T-cell (primary cell): ENCODE data around the gene HPSE. TPM values are rescaled to one million over a fixed set of nuclear protein-coding genes. Genes with fewer than 3 reads are reported as not detected.
"Not testable (repeated sequence)": the region's sequence is repeated elsewhere in the genome, so short reads cannot be mapped to it uniquely, and the experiment has no call there.

ENCODE experiments used
- ATAC-seq, 4 experiments: fragments of 200-7000 bp in 3 of 4; fragments of 150-1000 bp in 1 of 4; cut with Tn5 transposase; replicated peaks in 1 of 4; 1 replicate in 3 of 4; 2 replicates in 1 of 4; pipeline ENCODE4 v1.10.0; 2021; ENCODE audit warnings: moderate library complexity in 3 of 4, mild to moderate bottlenecking in 2 of 4, moderate number of reproducible peaks in 1 of 4
- CTCF ChIA-PET, 2 donors: fragments of 300-600 bp; sonication (Branson Sonifier 250); formaldehyde crosslinking; loops; one replicate each; lab custom pipeline; 2022; ENCODE audit warnings: antibody characterized with exemption in 2 of 2; lab: Charles Lee
- POLR2A ChIA-PET, 2 donors: fragments of 300-600 bp; sonication (Branson Sonifier 250); formaldehyde crosslinking; loops; one replicate each; lab custom pipeline; 2022; ENCODE audit warnings: antibody characterized with exemption in 2 of 2; lab: Charles Lee
- DNase-seq, 35 experiments: peaks; one replicate each; pipeline versions ENCODE4 v3.0.0 to v3.0.0-alpha.2; 2013 to 2023
- H3K27ac ChIP-seq: one replicate; pipeline ENCODE4 v1.5.1; 2013; ENCODE audit warnings: low read length
- H3K27me3 ChIP-seq, 2 experiments: replicated peaks in 1 of 2; 1 replicate in 1 of 2; 2 replicates in 1 of 2; pipeline versions ENCODE4 v1.6.1 to v1.7.0; 2013; ENCODE audit warnings: low read length in 1 of 2, mixed read lengths in 1 of 2; ENCODE audit not compliant: control insufficient read depth in 2 of 2, insufficient read depth in 2 of 2; ENCODE audit errors: extremely low read depth in 1 of 2
- H3K36me3 ChIP-seq, 2 donors: 1 replicate in 1 of 2; 2 replicates in 1 of 2; pipeline versions ENCODE4 v1.6.1 to v1.7.0; 2013; ENCODE audit warnings: low read length in 1 of 2; ENCODE audit not compliant: control insufficient read depth in 2 of 2, insufficient read depth in 1 of 2; ENCODE audit errors: extremely low read depth in 1 of 2
- H3K4me1 ChIP-seq, 2 experiments: 1 replicate in 1 of 2; 2 replicates in 1 of 2; pipeline versions ENCODE4 v1.6.1 to v1.7.0; 2013; ENCODE audit warnings: low read length in 2 of 2, mixed read lengths in 1 of 2; ENCODE audit not compliant: insufficient read depth in 2 of 2, control insufficient read depth in 1 of 2; ENCODE audit errors: extremely low read depth in 1 of 2
- H3K4me3 ChIP-seq, 2 donors: 1 replicate in 1 of 2; 2 replicates in 1 of 2; pipeline versions ENCODE4 v1.5.1 to v1.7.0; 2013; ENCODE audit warnings: mild to moderate bottlenecking in 2 of 2, low read length in 1 of 2, moderate library complexity in 1 of 2; ENCODE audit not compliant: control insufficient read depth in 1 of 2; ENCODE audit errors: extremely low read depth in 1 of 2
- H3K9me3 ChIP-seq: 2 replicates; pipeline ENCODE4 v1.7.0; 2013
- H3K27ac Mint-ChIP-seq, 2 donors: one replicate each; pipeline ENCODE4 v1.8.0; 2020 to 2021; ENCODE audit warnings: mild to moderate bottlenecking in 2 of 2, mixed read lengths in 2 of 2
- H3K27me3 Mint-ChIP-seq, 2 donors: one replicate each; pipeline ENCODE4 v1.8.0; 2021 to 2022; ENCODE audit warnings: mixed read lengths in 2 of 2
- H3K36me3 Mint-ChIP-seq: one replicate; pipeline ENCODE4 v1.8.0; 2021; ENCODE audit warnings: mixed read lengths
- H3K4me1 Mint-ChIP-seq, 3 donors: one replicate each; pipeline ENCODE4 v1.8.0; 2020 to 2022; ENCODE audit warnings: mixed read lengths in 3 of 3, mild to moderate bottlenecking in 1 of 3
- H3K4me3 Mint-ChIP-seq, 3 donors: one replicate each; pipeline ENCODE4 v1.8.0; 2020 to 2022; ENCODE audit warnings: mild to moderate bottlenecking in 3 of 3, mixed read lengths in 3 of 3, moderate library complexity in 3 of 3
- H3K9me3 Mint-ChIP-seq, 3 donors: one replicate each; pipeline ENCODE4 v1.8.0; 2020 to 2022; ENCODE audit warnings: mixed read lengths in 3 of 3
- WGBS: methylation state at CpG from one replicate; pipeline ENCODE4 v1.1.5; 2013; ENCODE audit warnings: missing lambda C conversion rate; ENCODE audit not compliant: insufficient coverage; 5-methylcytosine and 5-hydroxymethylcytosine counted together
- total RNA-seq, 35 experiments: library from RNA in 6 of 35; stranded (reverse) in 6 of 35; fragments of 120-200 nt in 1 of 35; gene quantifications; one replicate each; pipeline versions ENCODE4 v1.2.1 to v1.2.4 and lab custom pipeline; 2013 to 2026

The HPSE gene
- total RNA-seq, 5 donors from 2014 or later (not counting 1 experiment from before 2014, with no cell fraction given): 4.5 to 7.2 (median 6.1) TPM

- peaks cover 21 to 27% (median 25%) of the 10 kb centered on the region in 3 donors for H3K4me1 Mint-ChIP-seq
- 86% methylated on average over 6 of the region's 7 CpGs for WGBS
- no peak overlapping the region for H3K27ac Mint-ChIP-seq
These were observed 6.0 kb downstream of the HPSE start for GRCh38 chr4:83328521-83329187.

GRCh38 chr4:83326546-83326945 is 8.1 kb downstream of the HPSE start:
- Histone ChIP-seq H3K4me3 (no peak overlapping the region), H3K4me1 (no peaks in the 10 kb centered on the region), H3K36me3 (no peaks in the 10 kb centered on the region), H3K27ac (no peak overlapping the region), H3K9me3 (no peaks in the 10 kb centered on the region), H3K27me3 (no peaks in the 10 kb centered on the region)
- Mint-ChIP-seq H3K9me3 (no peaks in the 10 kb centered on the region), H3K36me3 (peaks cover 41% of the 10 kb centered on the region), H3K27me3 (no peaks in the 10 kb centered on the region), H3K4me1 (peaks cover 7 to 9% (median 9%) of the 10 kb centered on the region in 3 donors), H3K4me3 (no peak overlapping the region), H3K27ac (no peak overlapping the region)
- DNase-seq: no peak
- POLR2A ChIA-PET: interaction anchor here in 1 of 2 donors (0.7 kb wide), 1 partner anchor 42 kb away, joined by 5 read pairs; the partner anchor contains the start of gene COQ2
- no peak for ATAC-seq
- WGBS: 94% methylated on average over 5 of the region's 8 CpGs
- CTCF ChIA-PET: no interaction called here

More at GRCh38 chr4:83328521-83329187, 6.0 kb downstream of the HPSE start:
- H3K27me3 Mint-ChIP-seq: no peaks in the 10 kb centered on the region
- H3K9me3 ChIP-seq: no peaks in the 10 kb centered on the region
- H3K36me3 Mint-ChIP-seq: peaks cover 33% of the 10 kb centered on the region
- peaks cover 0 to 2% of the 10 kb centered on the region in 2 donors for H3K36me3 ChIP-seq
- no peak overlapping the region for H3K4me3 Mint-ChIP-seq
- ATAC-seq (no peak), DNase-seq (no peak)
- H3K9me3 Mint-ChIP-seq: no peaks in the 10 kb centered on the region
- peaks cover 0 to 3% of the 10 kb centered on the region in 2 experiments for H3K4me1 ChIP-seq
- no peak overlapping the region for H3K4me3 ChIP-seq
- H3K27me3 ChIP-seq: no peaks in the 10 kb centered on the region
- CTCF ChIA-PET: interaction anchor here in 1 of 2 donors (1.1 kb wide), 1 partner anchor 125 kb away, joined by 6 read pairs; no protein-coding TSS in a partner anchor
- H3K27ac ChIP-seq: no peak overlapping the region
- POLR2A ChIA-PET: no interaction called here

- H3K36me3 ChIP-seq, H3K4me3 Mint-ChIP-seq, POLR2A ChIA-PET, H3K4me1 ChIP-seq, ATAC-seq, H3K27me3 ChIP-seq, H3K27me3 Mint-ChIP-seq, DNase-seq, H3K9me3 ChIP-seq, H3K4me3 ChIP-seq, H3K9me3 Mint-ChIP-seq, H3K27ac Mint-ChIP-seq, H3K27ac ChIP-seq: not testable (repeated sequence)
- CTCF ChIA-PET: interaction anchor here in 1 of 2 donors (0.6 kb wide), 1 partner anchor 265 kb away, joined by 8 read pairs; no protein-coding TSS in a partner anchor
- 88% methylated on average over 1 of the region's 4 CpGs for WGBS
- peaks cover 44% of the 10 kb centered on the region for H3K36me3 Mint-ChIP-seq
- peaks cover 12 to 15% (median 13%) of the 10 kb centered on the region in 3 donors for H3K4me1 Mint-ChIP-seq
These were observed 9.3 kb downstream of the HPSE start for GRCh38 chr4:83325306-83325705.

GRCh38 chr4:83323136-83323535 is 11.5 kb downstream of the HPSE start:
- ChIA-PET POLR2A (interaction anchor here in 1 of 2 donors (0.7 kb wide), 1 partner anchor 469 kb away, joined by 5 read pairs; no protein-coding TSS in a partner anchor), CTCF (no interaction called here)
- H3K4me1 ChIP-seq: peaks cover 0 to 8% of the 10 kb centered on the region in 2 experiments
- Mint-ChIP-seq H3K9me3 (no peaks in the 10 kb centered on the region), H3K4me3 (no peak overlapping the region), H3K4me1 (peaks cover 4 to 8% (median 6%) of the 10 kb centered on the region in 3 donors), H3K27me3 (no peaks in the 10 kb centered on the region), H3K27ac (no peak overlapping the region), H3K36me3 (peaks cover 48% of the 10 kb centered on the region)
- H3K4me3 ChIP-seq: no peak overlapping the region
- no peak overlapping the region for H3K27ac ChIP-seq
- peaks cover 0 to 15% of the 10 kb centered on the region in 2 donors for H3K36me3 ChIP-seq
- no peaks in the 10 kb centered on the region for H3K27me3 ChIP-seq
- DNase-seq (no peak), ATAC-seq (no peak)
- WGBS: no CpG with 5 or more reads among the region's 3 CpGs
- no peaks in the 10 kb centered on the region for H3K9me3 ChIP-seq

GRCh38 chr4:83320548-83320947 is 14.1 kb downstream of the HPSE start:
- peaks cover 44% of the 10 kb centered on the region for H3K36me3 Mint-ChIP-seq
- peak in 3 of 35 experiments; percentile 5 to 36 (median 10) for DNase-seq
- peak overlapping the region in 1 of 2 donors; percentile 62 for H3K27ac Mint-ChIP-seq
- H3K9me3 Mint-ChIP-seq: no peaks in the 10 kb centered on the region
- peaks cover 4 to 6% (median 5%) of the 10 kb centered on the region in 3 donors for H3K4me1 Mint-ChIP-seq
- WGBS: 42% methylated on average over 2 of the region's 5 CpGs
- H3K36me3 ChIP-seq: peaks cover 0 to 26% of the 10 kb centered on the region in 2 donors
- H3K4me1 ChIP-seq: peaks cover 0 to 8% of the 10 kb centered on the region in 2 experiments
- H3K9me3 ChIP-seq: no peaks in the 10 kb centered on the region
- no peak overlapping the region for H3K4me3 Mint-ChIP-seq
- ATAC-seq: no peak
- ChIA-PET CTCF (interaction anchor here (0.6 kb wide), 2 partner anchors 37 to 227 kb away, joined by 3 to 4 read pairs; no protein-coding TSS in a partner anchor), POLR2A (interaction anchor here (0.6 to 0.7 kb wide), 3 partner anchors 9 to 313 kb away, joined by 3 to 7 read pairs (median 4); no protein-coding TSS in a partner anchor)
- H3K27ac ChIP-seq: no peak overlapping the region
- no peak overlapping the region for H3K4me3 ChIP-seq
- H3K27me3 Mint-ChIP-seq: no peaks in the 10 kb centered on the region
- H3K27me3 ChIP-seq: no peaks in the 10 kb centered on the region

- Histone ChIP-seq H3K4me1 (peaks cover 0 to 8% of the 10 kb centered on the region in 2 experiments), H3K27ac (no peak overlapping the region), H3K36me3 (peaks cover 0 to 26% of the 10 kb centered on the region in 2 donors), H3K4me3 (no peak overlapping the region), H3K9me3 (no peaks in the 10 kb centered on the region), H3K27me3 (no peaks in the 10 kb centered on the region)
- ATAC-seq (no peak), DNase-seq (no peak)
- H3K9me3 Mint-ChIP-seq: no peaks in the 10 kb centered on the region
- peaks cover 4 to 6% (median 5%) of the 10 kb centered on the region in 3 donors for H3K4me1 Mint-ChIP-seq
- ChIA-PET POLR2A (no interaction called here), CTCF (no interaction called here)
- H3K27ac Mint-ChIP-seq: no peak overlapping the region
- H3K4me3 Mint-ChIP-seq: no peak overlapping the region
- WGBS: 92% methylated on average over 2 of the region's 3 CpGs
- H3K27me3 Mint-ChIP-seq: no peaks in the 10 kb centered on the region
- peaks cover 43% of the 10 kb centered on the region for H3K36me3 Mint-ChIP-seq
These were observed 16.0 kb downstream of the HPSE start for GRCh38 chr4:83318666-83319065.
